Thyroid gland (tissue), 4 donors: ENCODE measurements around the gene SLC8A2.

Source experiments
- CTCF ChIP-seq, 6 experiments: fragments of 200-600 bp in 3 of 6; fragments of 450-650 bp in 3 of 6; sonication (generic) in 3 of 6; IDR thresholded peaks; one replicate each; pipeline ENCODE4 v1.5.1; 2016 to 2019; ENCODE audit warnings: antibody characterized with exemption in 6 of 6, mild to moderate bottlenecking in 2 of 6, inconsistent platforms in 1 of 6, moderate library complexity in 1 of 6
- POLR2A ChIP-seq, 2 donors: fragments of 450-650 bp; IDR thresholded peaks; one replicate each; pipeline ENCODE4 v1.6.1; 2017; ENCODE audit warnings: antibody characterized with exemption in 2 of 2, mild to moderate bottlenecking in 2 of 2, moderate library complexity in 1 of 2

GRCh38 chr19:47508721-47509120, 37.0 kb upstream of the SLC8A2 start:
- TF ChIP-seq CTCF (IDR thresholded peaks at IDR 0.05) (no peak), POLR2A (IDR thresholded peaks at IDR 0.05) (no peak)
